ENCODE data around the gene CADPS2.

- TF ChIP-seq CTCF (IDR thresholded peaks at IDR 0.05) (no peak), POLR2A (IDR thresholded peaks at IDR 0.05) (no peak)
Observed at GRCh38 chr7:122572706-122573105, 313.6 kb downstream of the CADPS2 start.
